Lower lobe of right lung (tissue), 2 donors: ENCODE data around the gene PCDHGA4. TPM values are rescaled to one million over a fixed set of nuclear protein-coding genes. Genes with fewer than 3 reads are reported as not detected.

ENCODE experiments used
- ATAC-seq, 2 donors: fragments of 200-7000 bp; cut with Tn5 transposase; one replicate each; pipeline ENCODE4 v1.9.1; 2020 to 2022; ENCODE audit warnings: mild to moderate bottlenecking in 2 of 2, moderate library complexity in 2 of 2
- DNase-seq: peaks from one replicate; pipeline ENCODE4 v3.0.0-alpha.2; 2020
- H3K27ac ChIP-seq: fragments of 200-600 bp; one replicate; pipeline ENCODE4 v1.8.0; 2022
- H3K27me3 ChIP-seq: fragments of 200-600 bp; one replicate; pipeline ENCODE4 v1.8.0; 2022; ENCODE audit warnings: low read depth
- H3K36me3 ChIP-seq: fragments of 200-600 bp; one replicate; pipeline ENCODE4 v1.8.0; 2022; ENCODE audit warnings: mild to moderate bottlenecking
- H3K4me1 ChIP-seq: fragments of 200-600 bp; one replicate; pipeline ENCODE4 v1.8.0; 2022
- H3K4me3 ChIP-seq: fragments of 200-600 bp; one replicate; pipeline ENCODE4 v1.8.0; 2022; ENCODE audit warnings: mild to moderate bottlenecking
- H3K9me3 ChIP-seq: fragments of 200-600 bp; one replicate; pipeline ENCODE4 v1.8.0; 2022
- CTCF ChIP-seq: fragments of 200-600 bp; IDR thresholded peaks from one replicate; pipeline ENCODE4 v1.8.0; 2022; ENCODE audit warnings: antibody characterized with exemption, mild to moderate bottlenecking
- intact Hi-C: fragments of 100-400 bp; cut with DNase I; formaldehyde crosslinking; loops from one replicate; pipeline ENCODE4 v1.11.0; 2022
- total RNA-seq: library from RNA; stranded (reverse); fragmentation: NEBNext Ultra II Directional; extraction: Animal tissue kit (Norgen Biotek cat#: 25700); gene quantifications from one replicate; pipeline ENCODE4 v1.2.1, GENCODE V29; 2021
- donor health status: DM: no; HTN: yes; CAD: no; lungs with severe emphysema.

PCDHGA4 gene
- total RNA-seq, 1 donor from 2014 or later: 3.1 TPM

- Histone ChIP-seq H3K27ac (no peak overlapping the region), H3K9me3 (peaks cover 80% of the 10 kb centered on the region), H3K27me3 (peaks cover 47% of the 10 kb centered on the region), H3K36me3 (no peaks in the 10 kb centered on the region), H3K4me3 (no peak overlapping the region), H3K4me1 (no peaks in the 10 kb centered on the region)
- ATAC-seq (no peak), DNase-seq (no peak)
- TF ChIP-seq CTCF: no peak
- intact Hi-C loops: no loop called here
Observed at GRCh38 chr5:141366016-141366896, 11.4 kb downstream of the PCDHGA4 start.

- Histone ChIP-seq H3K27me3 (peaks cover 40% of the 10 kb centered on the region), H3K36me3 (no peaks in the 10 kb centered on the region), H3K27ac (no peak within 1 kb of the TSS), H3K9me3 (peaks cover 84% of the 10 kb centered on the region), H3K4me1 (no peaks in the 10 kb centered on the region), H3K4me3 (peak within 1 kb of the TSS; percentile 34)
- intact Hi-C loops: no loop called here
- no peak for DNase-seq
- ATAC-seq: peak; percentile 59 to 68
- no peak for TF ChIP-seq CTCF
Observed at GRCh38 chr5:141369994-141370848, 15.4 kb downstream of the PCDHGA4 start, which contains the start of gene PCDHGB3. Gene PCDHGB3, plus strand, starts transcription at chr5:141370242. Its CDS starts 153 bp downstream, at chr5:141370395.

- peaks cover 70% of the 10 kb centered on the region for H3K9me3 ChIP-seq
- DNase-seq (no peak), ATAC-seq (no peak)
- intact Hi-C loops: no loop called here
- H3K36me3 ChIP-seq: no peaks in the 10 kb centered on the region
- no peak overlapping the region for H3K27ac ChIP-seq
- TF ChIP-seq CTCF: no peak
- no peak overlapping the region for H3K4me3 ChIP-seq
- peaks cover 27% of the 10 kb centered on the region for H3K27me3 ChIP-seq
- no peaks in the 10 kb centered on the region for H3K4me1 ChIP-seq
Observed at GRCh38 chr5:141371572-141372475, 17.0 kb downstream of the PCDHGA4 start.

- no peak for DNase-seq
- Histone ChIP-seq H3K27ac (no peak within 1 kb of the TSS), H3K36me3 (no peaks in the 10 kb centered on the region), H3K4me3 (peak within 1 kb of the TSS; percentile 23), H3K27me3 (peaks cover 22% of the 10 kb centered on the region), H3K9me3 (peaks cover 80% of the 10 kb centered on the region), H3K4me1 (no peaks in the 10 kb centered on the region)
- TF ChIP-seq CTCF: peak; percentile 35
- ATAC-seq: no peak
- intact Hi-C loops: no loop called here
Observed at GRCh38 chr5:141373673-141374317, 19.0 kb downstream of the PCDHGA4 start, which contains the start of gene PCDHGA6. Gene PCDHGA6, plus strand, starts transcription at chr5:141373891. Its CDS starts 193 bp downstream, at chr5:141374084.
